Mucosa of stomach (tissue), 1 donor: Measurements from ENCODE around the gene FOXA2.

Experiments used
- H3K27me3 ChIP-seq: one replicate; pipeline ENCODE4 v1.7.0; 2013; ENCODE audit warnings: mild to moderate bottlenecking, low read length; ENCODE audit not compliant: control insufficient read depth, insufficient read depth
- H3K36me3 ChIP-seq: one replicate; pipeline ENCODE4 v1.7.0; 2013; ENCODE audit warnings: low read length; ENCODE audit not compliant: control insufficient read depth, insufficient read depth
- H3K4me1 ChIP-seq: one replicate; pipeline ENCODE4 v1.7.0; 2013; ENCODE audit warnings: mild to moderate bottlenecking, low read length; ENCODE audit not compliant: control insufficient read depth, insufficient read depth
- H3K4me3 ChIP-seq: one replicate; pipeline ENCODE4 v1.7.0; 2013; ENCODE audit warnings: low read length
- H3K9ac ChIP-seq: one replicate; pipeline ENCODE4 v1.7.0; 2013; ENCODE audit warnings: mild to moderate bottlenecking, low read length, moderate library complexity
- H3K9me3 ChIP-seq: one replicate; pipeline ENCODE4 v1.7.0; 2013; ENCODE audit warnings: mild to moderate bottlenecking, low read length, moderate library complexity; ENCODE audit not compliant: control insufficient read depth
- donor health status: Pancreatic carcinoma.

FOXA2 gene

DNA sequence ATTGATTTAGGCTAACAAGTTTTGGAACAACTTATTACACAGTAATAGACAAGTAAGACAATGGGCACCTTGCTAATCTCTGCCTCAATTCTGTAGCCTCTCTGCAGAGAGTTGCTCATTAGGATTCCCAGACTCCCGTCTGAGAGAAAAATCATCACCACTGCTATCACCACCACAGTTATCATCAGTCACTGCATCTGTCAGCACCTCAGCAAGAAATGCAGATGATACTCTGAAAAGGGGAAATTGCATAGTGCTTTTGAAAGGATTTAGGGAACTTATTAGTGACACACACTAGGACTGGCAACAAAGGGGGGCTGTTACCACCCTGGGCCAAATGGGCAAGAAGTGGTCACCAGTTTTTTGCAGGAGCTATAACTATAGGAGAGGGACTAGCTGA, 39.9 kb downstream of the FOXA2 start:
- H3K4me1 ChIP-seq: no peaks in the 10 kb centered on the region
- no peaks in the 10 kb centered on the region for H3K9me3 ChIP-seq
- no peaks in the 10 kb centered on the region for H3K27me3 ChIP-seq
- H3K9ac ChIP-seq: no peak overlapping the region
- no peak overlapping the region for H3K4me3 ChIP-seq
- H3K36me3 ChIP-seq: no peaks in the 10 kb centered on the region

DNA sequence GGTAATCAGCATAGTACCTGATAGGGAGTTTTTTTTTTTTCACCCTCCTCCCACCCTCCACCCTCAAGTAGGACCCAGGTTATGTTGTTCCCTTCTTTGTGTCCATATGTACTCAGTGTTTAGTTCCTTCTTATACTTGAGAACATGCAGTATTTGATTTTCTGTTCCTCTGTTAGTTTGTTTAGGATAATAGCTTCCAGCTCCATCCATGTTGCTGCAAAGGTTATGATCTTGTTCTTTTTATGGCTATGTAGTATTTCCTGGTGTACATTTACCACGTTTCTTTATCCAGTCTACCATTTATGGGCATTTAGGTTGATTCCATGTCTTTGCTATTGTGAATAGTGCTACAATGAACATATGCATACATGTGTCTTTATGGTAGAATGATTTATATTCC, 41.9 kb downstream of the FOXA2 start:
- no peaks in the 10 kb centered on the region for H3K27me3 ChIP-seq
- H3K4me3 ChIP-seq: no peak overlapping the region
- H3K9me3 ChIP-seq: no peaks in the 10 kb centered on the region
- H3K4me1 ChIP-seq: no peaks in the 10 kb centered on the region
- H3K36me3 ChIP-seq: no peaks in the 10 kb centered on the region
- no peak overlapping the region for H3K9ac ChIP-seq

DNA sequence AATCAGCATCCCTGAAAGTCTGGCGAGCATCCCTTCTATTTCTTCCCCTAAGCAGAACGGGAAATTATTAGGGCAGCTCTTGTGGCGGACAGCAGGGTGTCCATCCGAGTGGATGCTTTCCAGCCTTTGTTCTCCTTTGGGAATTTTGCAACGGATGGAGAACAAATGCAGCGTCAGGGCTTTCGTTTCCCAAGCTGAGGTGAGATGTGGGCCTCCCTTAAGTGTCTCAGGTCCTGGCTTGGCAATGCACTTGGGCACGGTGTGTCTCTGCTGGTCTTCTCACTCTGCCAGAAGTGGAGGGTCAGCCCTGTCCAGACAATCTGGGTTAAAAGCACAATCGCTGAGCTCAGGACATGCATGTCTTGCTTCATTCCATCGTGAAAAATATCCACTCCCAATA, 43.5 kb downstream of the FOXA2 start:
- no peaks in the 10 kb centered on the region for H3K36me3 ChIP-seq
- no peaks in the 10 kb centered on the region for H3K27me3 ChIP-seq
- H3K4me1 ChIP-seq: peaks cover 5% of the 10 kb centered on the region
- no peaks in the 10 kb centered on the region for H3K9me3 ChIP-seq
- H3K4me3 ChIP-seq: no peak overlapping the region
- no peak overlapping the region for H3K9ac ChIP-seq

DNA sequence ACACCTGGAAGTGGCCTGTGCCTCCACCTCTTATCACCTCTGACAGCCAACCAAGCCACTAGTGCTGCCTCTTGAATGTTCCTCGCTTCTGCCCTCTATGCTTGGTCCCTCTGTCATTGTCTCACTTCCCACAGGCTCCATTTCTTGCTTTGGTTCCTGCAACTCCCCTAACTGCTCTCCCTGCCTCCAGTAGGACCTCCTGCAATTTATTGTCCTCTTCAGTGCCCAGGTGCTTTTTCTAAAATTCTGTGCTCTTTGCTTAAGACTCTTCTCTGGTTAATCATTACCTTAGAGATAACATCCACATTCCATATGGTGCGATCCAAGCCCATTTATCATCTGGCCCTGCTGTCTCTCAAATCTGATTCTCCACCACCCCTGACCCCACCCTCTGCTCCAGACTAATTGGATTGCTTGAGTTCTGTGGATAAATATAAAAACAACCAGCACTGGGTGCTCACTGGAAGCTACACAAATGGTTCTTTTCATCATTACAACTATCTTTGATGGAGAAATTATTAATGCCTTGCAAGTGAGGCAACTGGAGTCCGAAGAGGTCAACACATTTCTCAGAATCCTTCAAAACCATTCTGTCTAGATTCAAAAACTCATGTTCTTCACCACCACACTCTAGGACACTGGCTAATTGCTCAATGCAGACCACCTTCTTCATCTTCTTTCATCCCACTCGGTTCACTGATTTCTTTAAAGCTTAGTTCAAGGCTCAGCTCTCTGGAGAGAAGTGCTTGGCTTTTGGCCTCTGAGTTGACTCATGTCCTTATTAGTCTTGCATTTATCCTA, 47.2 kb downstream of the FOXA2 start:
- Histone ChIP-seq H3K4me1 (peaks cover 15% of the 10 kb centered on the region), H3K9me3 (no peaks in the 10 kb centered on the region), H3K27me3 (no peaks in the 10 kb centered on the region), H3K4me3 (no peak overlapping the region), H3K9ac (no peak overlapping the region), H3K36me3 (no peaks in the 10 kb centered on the region)

DNA sequence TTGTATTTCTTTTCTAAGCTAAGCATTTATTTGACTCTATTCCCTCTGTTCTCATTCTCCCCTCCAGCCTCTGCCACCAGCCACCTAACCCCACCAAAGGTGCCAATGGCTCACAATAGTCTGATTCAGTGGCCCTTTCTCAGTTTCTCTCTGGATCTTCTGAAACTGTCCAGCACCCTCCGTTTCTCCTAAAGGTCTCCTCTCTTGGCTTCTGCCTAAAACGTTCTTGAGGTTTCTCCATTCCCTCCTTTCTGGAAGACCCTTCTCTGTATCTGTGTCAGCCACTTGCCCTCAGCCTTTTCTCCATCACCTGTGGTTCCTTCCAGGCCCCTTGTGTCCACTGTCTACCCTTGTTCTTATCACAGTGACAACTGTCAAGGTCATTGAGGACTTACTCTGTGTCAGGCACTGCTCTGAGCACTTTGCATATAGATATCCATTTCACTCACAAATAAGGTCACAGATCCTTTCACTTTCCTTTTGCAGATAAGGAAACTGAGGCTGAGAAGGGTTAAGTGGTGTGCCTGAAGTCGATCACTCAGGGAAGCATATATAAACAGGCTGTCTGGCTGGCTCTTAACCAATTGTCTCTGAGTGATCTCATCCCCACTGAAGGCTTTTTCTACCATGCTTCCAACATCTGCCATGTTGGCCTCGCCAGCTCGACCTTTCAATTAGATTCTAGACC, 48.1 kb downstream of the FOXA2 start:
- H3K4me1 ChIP-seq: peaks cover 15% of the 10 kb centered on the region
- H3K27me3 ChIP-seq: no peaks in the 10 kb centered on the region
- no peak overlapping the region for H3K4me3 ChIP-seq

DNA sequence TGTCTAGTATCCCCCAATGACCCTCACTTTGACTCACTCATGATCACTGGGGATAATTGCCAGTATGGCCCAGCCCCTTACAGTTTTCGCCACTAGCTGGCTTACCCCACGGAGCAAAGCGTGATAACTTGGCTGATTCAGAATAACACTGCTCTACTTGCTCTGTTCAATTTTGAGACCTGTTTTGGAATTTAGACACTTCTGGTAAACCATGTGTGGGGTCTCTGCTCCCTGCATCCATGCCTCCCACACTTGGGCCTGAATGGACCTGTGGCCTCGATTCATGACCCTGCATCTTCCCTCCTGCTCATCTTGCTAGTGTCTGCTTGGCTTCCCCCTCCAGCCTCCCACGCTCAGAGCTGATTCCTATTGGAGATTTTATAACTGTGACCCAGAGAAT, 48.9 kb downstream of the FOXA2 start:
- Histone ChIP-seq H3K4me1 (peaks cover 15% of the 10 kb centered on the region), H3K36me3 (no peaks in the 10 kb centered on the region), H3K27me3 (no peaks in the 10 kb centered on the region), H3K9me3 (no peaks in the 10 kb centered on the region), H3K4me3 (no peak overlapping the region), H3K9ac (no peak overlapping the region)

More for the DNA sequence above, 48.1 kb downstream of the FOXA2 start:
- no peaks in the 10 kb centered on the region for H3K36me3 ChIP-seq
- H3K9me3 ChIP-seq: no peaks in the 10 kb centered on the region
- no peak overlapping the region for H3K9ac ChIP-seq

DNA sequence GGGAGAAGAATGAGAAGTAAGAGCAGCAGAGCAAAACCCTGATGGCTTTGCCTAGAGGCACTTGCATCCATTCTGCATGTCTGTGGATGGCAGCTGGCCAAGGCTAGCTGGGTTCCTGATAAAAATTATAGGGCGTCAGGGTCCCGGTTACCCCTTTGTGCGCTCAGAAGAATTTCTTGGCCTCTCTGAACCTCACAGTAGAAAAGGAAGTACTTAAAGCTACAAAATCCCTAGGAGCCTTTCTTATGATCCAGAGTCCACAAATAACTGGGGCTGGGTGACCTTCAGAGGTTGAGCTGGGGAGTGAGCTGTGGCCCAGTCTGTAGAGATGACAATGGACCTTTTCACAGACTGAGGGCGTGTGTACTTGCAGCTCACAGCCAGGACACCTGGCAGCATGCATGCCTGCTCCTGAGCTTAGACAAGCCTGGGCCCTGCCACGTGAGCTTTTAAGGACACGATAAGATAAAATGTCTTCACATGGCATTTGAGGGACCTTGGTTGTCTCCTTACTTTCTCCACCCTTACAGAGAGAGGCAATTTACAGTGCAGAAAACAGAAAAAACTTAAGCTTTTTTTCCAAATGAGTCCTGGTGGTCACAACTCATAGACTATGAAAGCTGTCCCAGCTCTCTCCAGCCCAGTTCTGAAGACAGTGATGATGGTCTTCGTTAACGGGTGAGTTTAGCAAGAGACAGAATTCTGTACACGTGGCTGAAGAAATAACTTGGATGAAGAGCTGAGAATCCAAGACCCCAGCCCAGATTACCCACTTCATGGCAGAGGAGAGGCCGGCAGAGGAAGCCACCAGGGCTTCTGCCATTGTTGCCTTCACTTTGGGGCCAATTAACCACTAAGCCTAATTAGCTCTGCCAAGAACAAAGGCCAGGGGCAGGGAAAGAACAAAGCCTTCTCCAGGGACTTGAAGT, 50.3 kb downstream of the FOXA2 start:
- H3K36me3 ChIP-seq: no peaks in the 10 kb centered on the region
- H3K4me1 ChIP-seq: peaks cover 15% of the 10 kb centered on the region
- no peak overlapping the region for H3K4me3 ChIP-seq
- no peaks in the 10 kb centered on the region for H3K27me3 ChIP-seq
- no peaks in the 10 kb centered on the region for H3K9me3 ChIP-seq
- H3K9ac ChIP-seq: no peak overlapping the region

DNA sequence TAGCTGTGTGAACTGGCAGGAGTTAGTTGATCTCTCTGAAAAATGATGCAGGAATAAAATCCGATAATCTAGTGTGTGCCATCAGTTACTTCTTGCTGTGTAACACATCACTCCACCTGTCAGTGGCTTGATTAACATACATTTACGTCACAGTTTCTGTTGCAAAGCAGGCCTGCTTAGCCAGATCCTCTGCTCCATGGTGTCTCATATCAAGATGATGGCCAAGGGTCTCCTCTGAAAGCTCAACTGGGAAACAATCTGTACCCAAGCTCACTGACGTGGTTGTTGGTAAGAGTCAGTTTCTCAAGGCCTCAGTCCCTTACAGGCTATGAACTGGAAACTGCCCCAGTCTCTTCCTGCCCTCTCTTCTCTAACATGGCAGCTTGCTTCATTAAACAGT, 51.8 kb downstream of the FOXA2 start:
- Histone ChIP-seq H3K4me1 (peaks cover 15% of the 10 kb centered on the region), H3K36me3 (no peaks in the 10 kb centered on the region), H3K9ac (no peak overlapping the region), H3K9me3 (no peaks in the 10 kb centered on the region), H3K27me3 (no peaks in the 10 kb centered on the region), H3K4me3 (no peak overlapping the region)

DNA sequence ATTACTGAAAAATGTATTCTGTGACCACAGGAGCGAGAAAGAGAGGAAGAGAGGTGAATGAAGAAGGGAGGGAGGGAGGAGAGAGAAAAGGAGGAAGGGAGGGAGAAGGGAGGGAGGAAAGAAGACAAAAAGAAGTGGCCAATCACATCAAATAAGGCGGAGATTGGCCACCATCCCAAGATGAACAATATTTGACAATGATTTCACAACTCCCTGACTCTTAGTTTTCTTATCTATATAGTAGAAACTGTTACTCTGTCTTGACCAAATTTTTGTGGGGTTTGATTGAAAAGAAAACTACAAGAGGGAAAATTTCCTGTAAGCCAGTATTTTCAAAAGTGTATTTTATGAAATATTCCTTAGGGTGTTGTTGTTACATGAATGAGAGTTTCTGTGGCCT, 52.6 kb downstream of the FOXA2 start:
- Histone ChIP-seq H3K9ac (no peak overlapping the region), H3K27me3 (no peaks in the 10 kb centered on the region), H3K36me3 (no peaks in the 10 kb centered on the region), H3K4me1 (peaks cover 10% of the 10 kb centered on the region), H3K4me3 (no peak overlapping the region), H3K9me3 (no peaks in the 10 kb centered on the region)

DNA sequence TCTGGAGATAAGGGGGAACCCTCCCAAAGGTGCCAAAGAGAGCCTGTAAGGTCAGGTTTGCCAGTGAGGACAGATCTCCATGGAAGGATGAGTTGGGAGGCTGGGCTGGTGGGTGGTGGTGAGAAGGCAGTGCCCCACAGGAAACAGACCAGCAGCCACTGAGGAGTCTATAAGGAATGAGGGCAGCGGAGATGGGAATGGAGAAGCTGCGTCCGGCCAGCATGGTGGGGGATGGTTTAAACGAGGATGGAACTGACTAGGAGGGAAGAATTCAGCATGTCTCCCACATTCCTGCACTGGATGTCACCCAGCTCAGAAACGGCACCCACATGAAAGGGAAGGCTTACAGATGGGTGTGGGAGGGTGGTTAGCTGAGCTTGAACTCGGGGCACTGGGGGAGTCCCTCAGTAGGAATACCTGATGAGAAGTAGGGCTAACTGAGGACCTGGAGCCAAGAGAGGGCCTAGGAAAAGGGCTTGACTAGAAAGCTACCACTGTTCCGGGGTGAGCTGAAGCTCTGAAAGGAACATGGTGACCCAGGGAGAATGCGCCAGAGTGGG, 53.2 kb downstream of the FOXA2 start:
- H3K4me1 ChIP-seq: peaks cover 10% of the 10 kb centered on the region
- H3K27me3 ChIP-seq: no peaks in the 10 kb centered on the region
- H3K9me3 ChIP-seq: no peaks in the 10 kb centered on the region
- H3K9ac ChIP-seq: no peak overlapping the region
- no peak overlapping the region for H3K4me3 ChIP-seq
- H3K36me3 ChIP-seq: no peaks in the 10 kb centered on the region
